Thoracic aorta (tissue), 2 donors: ENCODE data around the gene STAT1. TPM values are rescaled to one million over a fixed set of nuclear protein-coding genes. Genes with fewer than 3 reads are reported as not detected.
"Not testable (repeated sequence)": the region's sequence is repeated elsewhere in the genome, so short reads cannot be mapped to it uniquely, and the experiment has no call there.

Experiments used
- ATAC-seq: fragments of 150-250 bp; one replicate; pipeline ENCODE4 v1.8.0; 2017; ENCODE audit warnings: low read depth; ENCODE audit not compliant: insufficient number of reproducible peaks, low FRiP score
- DNase-seq: peaks from one replicate; pipeline ENCODE4 v3.0.0-alpha.2; 2020; ENCODE audit warnings: low spot score
- H3K27ac ChIP-seq, 2 donors: fragments of 200-600 bp; sonication (generic); 1 replicate in 1 of 2; 2 replicates in 1 of 2; pipeline ENCODE4 v1.5.1; 2016; ENCODE audit warnings: mild to moderate bottlenecking in 2 of 2, moderate library complexity in 2 of 2
- H3K27me3 ChIP-seq: fragments of 200-600 bp; sonication (generic); replicated peaks from 2 replicates; pipeline ENCODE4 v1.6.0; 2016; ENCODE audit warnings: mild to moderate bottlenecking; ENCODE audit not compliant: insufficient read depth
- H3K36me3 ChIP-seq: fragments of 200-600 bp; sonication (generic); one replicate; pipeline ENCODE4 v1.5.1; 2016
- H3K4me1 ChIP-seq, 2 donors: fragments of 200-600 bp; sonication (generic); 1 replicate in 1 of 2; 2 replicates in 1 of 2; pipeline versions ENCODE4 v1.5.1 to v1.6.0; 2016; ENCODE audit warnings: low read depth in 2 of 2, mild to moderate bottlenecking in 1 of 2; ENCODE audit not compliant: control insufficient read depth in 1 of 2
- H3K4me3 ChIP-seq: fragments of 200-600 bp; sonication (generic); 2 replicates; pipeline ENCODE4 v1.5.1; 2016; ENCODE audit warnings: mild to moderate bottlenecking
- H3K9me3 ChIP-seq: fragments of 200-600 bp; sonication (generic); 2 replicates; pipeline ENCODE4 v1.5.1; 2016
- total RNA-seq, 2 donors: library from RNA; depleted of rRNA; stranded (reverse); fragments of >200 nt; gene quantifications; one replicate each; pipeline versions ENCODE4 v1.1.0 to v1.2.3, GENCODE V29; 2016
- TF ChIP-seq, protein P1 (sequence below): fragments of 200-600 bp; sonication (generic); IDR thresholded peaks from one replicate; pipeline ENCODE4 v1.5.1; 2019; ENCODE audit warnings: antibody characterized with exemption

STAT1 gene
- total RNA-seq, 2 donors from 2014 or later = 67.4 to 82.6 TPM

DNA sequence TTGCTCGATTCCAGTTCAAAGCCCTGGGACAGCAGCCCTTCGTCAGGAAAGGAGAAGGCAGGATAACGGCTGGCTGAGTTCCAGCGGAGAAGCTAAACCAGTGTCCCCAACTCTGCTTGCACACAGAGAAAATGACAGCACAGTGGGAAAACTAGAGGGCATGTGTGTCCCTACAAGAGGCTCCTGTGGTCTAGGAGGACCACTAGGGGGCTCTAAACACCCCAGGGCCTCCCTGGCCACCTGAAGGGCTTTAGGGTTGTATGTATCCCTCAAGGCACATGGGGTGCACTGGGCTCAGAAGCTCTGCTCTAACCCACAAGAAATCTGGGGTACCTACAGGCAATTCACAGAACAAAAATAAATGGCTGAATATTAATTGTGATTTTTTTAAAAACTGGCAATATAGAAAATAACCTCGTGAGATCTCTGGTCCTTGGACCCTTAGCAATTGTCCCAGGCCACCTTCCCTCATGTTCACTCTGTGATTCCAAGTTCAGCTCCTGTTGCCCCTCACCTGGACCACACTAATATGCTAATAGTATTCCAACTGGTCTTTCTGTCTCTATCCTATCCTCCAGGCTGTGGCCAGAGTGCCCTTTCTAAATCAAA, 17.5 kb downstream of the STAT1 start:
- TF ChIP-seq, protein P1, sequence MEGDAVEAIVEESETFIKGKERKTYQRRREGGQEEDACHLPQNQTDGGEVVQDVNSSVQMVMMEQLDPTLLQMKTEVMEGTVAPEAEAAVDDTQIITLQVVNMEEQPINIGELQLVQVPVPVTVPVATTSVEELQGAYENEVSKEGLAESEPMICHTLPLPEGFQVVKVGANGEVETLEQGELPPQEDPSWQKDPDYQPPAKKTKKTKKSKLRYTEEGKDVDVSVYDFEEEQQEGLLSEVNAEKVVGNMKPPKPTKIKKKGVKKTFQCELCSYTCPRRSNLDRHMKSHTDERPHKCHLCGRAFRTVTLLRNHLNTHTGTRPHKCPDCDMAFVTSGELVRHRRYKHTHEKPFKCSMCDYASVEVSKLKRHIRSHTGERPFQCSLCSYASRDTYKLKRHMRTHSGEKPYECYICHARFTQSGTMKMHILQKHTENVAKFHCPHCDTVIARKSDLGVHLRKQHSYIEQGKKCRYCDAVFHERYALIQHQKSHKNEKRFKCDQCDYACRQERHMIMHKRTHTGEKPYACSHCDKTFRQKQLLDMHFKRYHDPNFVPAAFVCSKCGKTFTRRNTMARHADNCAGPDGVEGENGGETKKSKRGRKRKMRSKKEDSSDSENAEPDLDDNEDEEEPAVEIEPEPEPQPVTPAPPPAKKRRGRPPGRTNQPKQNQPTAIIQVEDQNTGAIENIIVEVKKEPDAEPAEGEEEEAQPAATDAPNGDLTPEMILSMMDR = peak; percentile 31
- no peak overlapping the region for H3K4me3 ChIP-seq
- no peak overlapping the region for H3K27ac ChIP-seq
- ATAC-seq = no peak
- no peaks in the 10 kb centered on the region for H3K27me3 ChIP-seq
- DNase-seq = no peak
- H3K9me3 ChIP-seq = no peaks in the 10 kb centered on the region
- H3K4me1 ChIP-seq = no peaks in the 10 kb centered on the region
- H3K36me3 ChIP-seq = peaks cover 52% of the 10 kb centered on the region

DNA sequence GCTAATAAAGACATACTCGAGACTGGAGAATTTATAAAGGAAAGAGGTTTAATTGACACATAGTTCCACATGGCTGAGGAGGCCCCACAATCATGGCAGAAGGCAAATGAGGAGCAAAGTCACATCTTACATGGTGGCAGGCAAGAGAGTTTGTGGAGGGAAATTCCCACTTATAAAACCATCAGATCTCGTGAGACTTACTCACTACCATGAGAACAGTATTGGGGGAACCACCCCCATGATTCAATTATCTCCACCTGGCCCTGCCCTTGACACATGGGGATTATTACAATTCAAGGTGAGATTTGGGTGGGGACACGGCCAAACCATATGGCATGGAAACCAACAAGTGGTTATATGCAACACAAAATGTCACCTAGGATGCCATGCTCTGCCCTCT, 18.7 kb downstream of the STAT1 start:
- H3K9me3 ChIP-seq, H3K4me3 ChIP-seq, ATAC-seq, H3K27ac ChIP-seq, DNase-seq, H3K4me1 ChIP-seq, H3K27me3 ChIP-seq: not testable (repeated sequence)
- peaks cover 50% of the 10 kb centered on the region for H3K36me3 ChIP-seq

DNA sequence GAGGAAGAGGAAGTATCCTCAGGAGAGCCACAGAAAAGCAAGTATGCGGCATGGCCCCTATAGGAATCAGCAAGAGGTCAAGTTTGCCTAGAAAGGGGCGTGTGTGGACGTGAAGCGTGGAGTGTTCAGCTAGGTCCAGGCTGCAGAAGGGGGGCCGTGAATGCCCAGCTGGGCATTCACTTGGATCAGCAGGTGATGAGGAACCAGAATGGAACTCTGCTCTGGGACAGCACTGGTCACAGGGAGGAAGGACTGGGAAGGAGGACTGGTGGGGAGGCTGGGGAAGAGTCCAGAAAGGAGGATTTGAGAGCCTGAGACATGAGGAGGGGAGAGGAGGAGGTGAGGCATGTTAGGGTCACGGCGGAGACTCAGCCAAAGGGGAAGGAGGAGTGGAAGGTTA, 19.8 kb downstream of the STAT1 start:
- no peak for ATAC-seq
- peaks cover 53% of the 10 kb centered on the region for H3K36me3 ChIP-seq
- TF ChIP-seq, protein P1 = no peak

DNA sequence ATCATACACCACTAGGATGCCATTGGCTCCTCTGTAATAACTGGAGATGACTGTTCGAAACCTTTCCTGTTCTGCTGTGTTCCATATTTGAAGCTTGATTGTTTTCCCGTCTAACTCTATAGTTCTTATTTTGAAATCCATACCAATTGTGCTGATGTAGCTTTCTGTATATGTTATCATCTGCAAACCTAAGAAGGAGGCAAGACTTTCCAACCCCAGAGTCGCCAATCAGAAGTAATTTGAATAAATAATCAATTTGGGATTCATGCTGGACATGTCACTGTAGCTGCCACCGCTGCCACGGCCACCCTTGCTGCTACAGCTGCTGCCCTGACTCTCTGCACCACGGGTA, 20.7 kb downstream of the STAT1 start:
- no peak for ATAC-seq
- no peak for DNase-seq
- TF ChIP-seq, protein P1 = no peak
- Histone ChIP-seq H3K4me1 (no peaks in the 10 kb centered on the region), H3K4me3 (no peak overlapping the region), H3K9me3 (no peaks in the 10 kb centered on the region), H3K27ac (no peak overlapping the region), H3K27me3 (no peaks in the 10 kb centered on the region), H3K36me3 (peaks cover 53% of the 10 kb centered on the region)

More for the DNA sequence above, 19.8 kb downstream of the STAT1 start:
- Histone ChIP-seq H3K4me1 (no peaks in the 10 kb centered on the region), H3K27me3 (no peaks in the 10 kb centered on the region), H3K27ac (no peak overlapping the region), H3K9me3 (no peaks in the 10 kb centered on the region), H3K4me3 (no peak overlapping the region)
- DNase-seq = no peak

DNA sequence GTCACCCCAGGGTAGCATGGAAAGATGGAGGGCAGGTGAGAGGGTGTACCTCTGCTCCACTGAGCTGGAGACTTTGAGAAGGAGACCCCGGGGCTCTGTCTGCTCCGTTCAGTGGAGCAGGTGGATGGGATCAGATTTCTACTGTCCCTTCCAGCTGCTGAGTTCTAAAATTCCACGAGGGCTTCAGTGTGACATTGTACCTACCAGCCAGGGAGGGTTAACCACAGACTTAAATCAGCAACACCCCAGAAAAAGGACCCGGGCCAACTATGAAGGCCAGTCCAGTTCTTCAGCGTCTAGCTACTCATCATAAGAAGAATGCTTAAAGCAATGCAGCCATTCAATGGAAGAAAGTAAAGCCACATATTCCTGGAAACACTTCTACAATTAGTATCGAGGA, 23.8 kb downstream of the STAT1 start:
- Histone ChIP-seq H3K4me3 (no peak overlapping the region), H3K36me3 (peaks cover 61% of the 10 kb centered on the region), H3K27me3 (no peaks in the 10 kb centered on the region), H3K4me1 (no peaks in the 10 kb centered on the region), H3K27ac (no peak overlapping the region), H3K9me3 (no peaks in the 10 kb centered on the region)
- TF ChIP-seq, protein P1 = no peak
- ATAC-seq (no peak), DNase-seq (no peak)

DNA sequence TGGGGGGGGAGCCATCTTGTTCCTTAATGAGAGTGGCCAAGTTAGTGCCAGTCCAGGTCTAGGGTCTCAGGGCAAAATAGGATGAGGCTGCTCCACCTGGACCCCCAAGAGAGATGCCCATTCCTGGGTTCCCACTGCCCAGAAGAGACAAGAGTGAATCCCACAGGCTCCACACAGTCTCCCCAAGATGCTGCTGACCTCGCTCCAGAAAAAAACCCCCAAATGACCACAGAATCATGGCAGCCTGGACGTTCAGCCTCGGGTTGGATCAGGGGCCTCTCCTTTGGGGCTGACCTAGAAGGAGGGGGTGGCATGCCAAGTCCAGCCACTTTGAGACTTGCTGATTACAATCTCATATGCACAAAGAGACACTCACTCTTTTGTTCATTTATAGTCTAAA, 25.1 kb downstream of the STAT1 start:
- H3K27ac ChIP-seq = no peak overlapping the region
- H3K36me3 ChIP-seq = peaks cover 60% of the 10 kb centered on the region
- DNase-seq (no peak), ATAC-seq (no peak)
- no peak overlapping the region for H3K4me3 ChIP-seq
- H3K27me3 ChIP-seq = no peaks in the 10 kb centered on the region
- H3K4me1 ChIP-seq = no peaks in the 10 kb centered on the region
- TF ChIP-seq, protein P1 = no peak
- no peaks in the 10 kb centered on the region for H3K9me3 ChIP-seq
